Measurements from ENCODE around the gene IDH1. TPM values are rescaled to one million over a fixed set of nuclear protein-coding genes. Genes with fewer than 3 reads are reported as not detected.

IDH1 gene
- total RNA-seq, 2 experiments from 2014 or later = 19.0 to 19.7 TPM

- intact Hi-C loops (cut with micrococcal nuclease) = no loop called here
- ChIA-PET POLR2A (no interaction called here), CTCF (interaction anchor here (1.1 kb wide), 1 partner anchor 14 kb away, joined by 5 read pairs; no protein-coding TSS in a partner anchor)
- Mint-ChIP-seq H3K36me3 (ENCODE audit: low read depth) (no peaks in the 10 kb centered on the region), H3K9me3 (no peaks in the 10 kb centered on the region), H3K4me1 (ENCODE audit: low read depth) (no peaks in the 10 kb centered on the region), H3K27me3 (peaks cover 3% of the 10 kb centered on the region), H3K4me3 (no peak overlapping the region), H3K27ac (no peak overlapping the region)
- ATAC-seq (no peak), DNase-seq (no peak)
- TF ChIP-seq CTCF (IDR thresholded peaks at IDR 0.05) = no peak
These were observed 65.6 kb downstream of the IDH1 start for GRCh38 chr2:208189069-208189809.

GRCh38 chr2:208186893-208187292, 68.0 kb downstream of the IDH1 start:
- CTCF ChIA-PET = no interaction called here
- no peaks in the 10 kb centered on the region for H3K4me1 Mint-ChIP-seq (ENCODE audit: low read depth)

DNA sequence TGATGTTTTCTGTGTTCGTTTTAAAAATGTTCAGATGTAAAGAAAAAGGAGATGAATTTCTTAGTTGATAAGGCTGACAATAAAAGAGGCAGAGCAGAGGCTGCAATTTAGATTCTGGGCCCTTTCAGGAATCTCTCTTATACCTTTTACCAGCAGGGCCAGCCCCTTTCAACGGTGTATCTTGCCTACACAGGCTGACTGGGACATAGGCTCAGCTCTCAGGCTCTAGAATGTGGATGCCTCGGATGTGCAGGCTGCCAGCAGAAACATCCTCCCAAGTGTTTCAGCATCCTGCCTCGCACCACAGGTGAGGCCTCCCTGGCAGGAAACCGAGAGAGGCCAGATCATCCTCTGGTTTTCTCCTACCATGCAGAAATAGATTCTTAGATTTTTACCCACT, 68.4 kb downstream of the IDH1 start:
- DNase-seq = no peak
- Mint-ChIP-seq H3K27me3 (peaks cover 8% of the 10 kb centered on the region), H3K27ac (no peak overlapping the region)

More at GRCh38 chr2:208186893-208187292, 68.0 kb downstream of the IDH1 start:
- POLR2A ChIA-PET = no interaction called here
- H3K36me3 Mint-ChIP-seq (ENCODE audit: low read depth) = no peaks in the 10 kb centered on the region
- TF ChIP-seq CTCF (IDR thresholded peaks at IDR 0.05) = no peak
- no peak for DNase-seq
- intact Hi-C loops (cut with micrococcal nuclease) = no loop called here
- no peaks in the 10 kb centered on the region for H3K9me3 Mint-ChIP-seq
- H3K4me3 Mint-ChIP-seq = no peak overlapping the region
- H3K27ac Mint-ChIP-seq = no peak overlapping the region
- no peak for ATAC-seq
- peaks cover 8% of the 10 kb centered on the region for H3K27me3 Mint-ChIP-seq

More for the DNA sequence above, 68.4 kb downstream of the IDH1 start:
- Mint-ChIP-seq H3K4me1 (ENCODE audit: low read depth) (no peaks in the 10 kb centered on the region), H3K36me3 (ENCODE audit: low read depth) (no peaks in the 10 kb centered on the region), H3K4me3 (no peak overlapping the region), H3K9me3 (no peaks in the 10 kb centered on the region)
- ATAC-seq = no peak
- no peak for TF ChIP-seq CTCF (IDR thresholded peaks at IDR 0.05)
- POLR2A ChIA-PET = no interaction called here
- CTCF ChIA-PET = interaction anchor here (3.5 kb wide), 1 partner anchor 11 kb away, joined by 11 read pairs; no protein-coding TSS in a partner anchor
- intact Hi-C loops (cut with micrococcal nuclease) = no loop called here

Other genes starting within 250 kb of the IDH1 start
- gene PLEKHM3, start 229.5 kb downstream of the IDH1 start, total RNA-seq = 1 to 10 TPM; 4.5 to 4.7 TPM
- not detected for gene CRYGD, start 130.5 kb downstream of the IDH1 start, total RNA-seq
- gene CRYGC, start 125.2 kb downstream of the IDH1 start, total RNA-seq = not detected
- gene CRYGB, start 108.9 kb downstream of the IDH1 start, total RNA-seq = not detected
- gene CRYGA, start 91.5 kb downstream of the IDH1 start, total RNA-seq = not detected
- gene C2orf80, start 65.0 kb downstream of the IDH1 start, total RNA-seq = not detected
- 10 to 100 TPM; 16.4 to 16.9 TPM for gene PIKFYVE, start 11.2 kb upstream of the IDH1 start, total RNA-seq
- not detected for gene PTH2R, start 151.7 kb upstream of the IDH1 start, total RNA-seq

All from activated CD8-positive, alpha-beta T cell treated with anti-CD3 and anti-CD28 coated beads for 36 hours (primary cell).